Measurements from ENCODE around the gene QPRT.
"Not testable (repeated sequence)": the region's sequence is repeated elsewhere in the genome, so short reads cannot be mapped to it uniquely, and the experiment has no call there.

Gene QPRT

GRCh38 chr16:29694384-29695195 is 15.6 kb downstream of the QPRT start:
- DNase-seq, result no peak

- not testable (repeated sequence) for DNase-seq
Observed at GRCh38 chr16:29695675-29696074, 16.7 kb downstream of the QPRT start.

- DNase-seq, result no peak
Observed at GRCh38 chr16:29696881-29697331, 17.9 kb downstream of the QPRT start.

- no peak for DNase-seq
Observed at GRCh38 chr16:29697391-29697790, 18.4 kb downstream of the QPRT start.

- DNase-seq, result no peak
Observed at GRCh38 chr16:29698042-29698441, 19.1 kb downstream of the QPRT start.

GRCh38 chr16:29698484-29699323 is 19.7 kb downstream of the QPRT start:
- no peak for DNase-seq

GRCh38 chr16:29699324-29700219 is 20.6 kb downstream of the QPRT start:
- no peak for DNase-seq

GRCh38 chr16:29700253-29700987 is 21.4 kb downstream of the QPRT start:
- peak; percentile 71 for DNase-seq

- DNase-seq, result no peak
Observed at GRCh38 chr16:29701214-29701555, 22.2 kb downstream of the QPRT start.

- DNase-seq, result peak; percentile 31
Observed at GRCh38 chr16:29702269-29702668, 23.3 kb downstream of the QPRT start.

- DNase-seq, result no peak
Observed at GRCh38 chr16:29705030-29705429, 26.1 kb downstream of the QPRT start.

GRCh38 chr16:29707160-29707559 is 28.2 kb downstream of the QPRT start:
- DNase-seq, result not testable (repeated sequence)

- DNase-seq, result no peak
Observed at GRCh38 chr16:29708917-29709600, 30.1 kb downstream of the QPRT start.

GRCh38 chr16:29709657-29710056 is 30.7 kb downstream of the QPRT start:
- not testable (repeated sequence) for DNase-seq

GRCh38 chr16:29710227-29711219 is 31.5 kb downstream of the QPRT start:
- peak; percentile 25 for DNase-seq

GRCh38 chr16:29712809-29713208 is 33.8 kb downstream of the QPRT start:
- no peak for DNase-seq

- no peak for DNase-seq
Observed at GRCh38 chr16:29714396-29714795, 35.4 kb downstream of the QPRT start.

GRCh38 chr16:29714972-29715371 is 36.0 kb downstream of the QPRT start:
- DNase-seq, result no peak

- DNase-seq, result no peak
Observed at GRCh38 chr16:29717113-29717512, 38.1 kb downstream of the QPRT start.

- DNase-seq, result no peak
Observed at GRCh38 chr16:29719063-29719462, 40.1 kb downstream of the QPRT start.

Data from activated gamma-delta T cell treated with Interleukin-2 at 50 U/mL for 16 hours (primary cell).